Measurements from ENCODE around the gene HNRNPM.

Gene HNRNPM

DNA sequence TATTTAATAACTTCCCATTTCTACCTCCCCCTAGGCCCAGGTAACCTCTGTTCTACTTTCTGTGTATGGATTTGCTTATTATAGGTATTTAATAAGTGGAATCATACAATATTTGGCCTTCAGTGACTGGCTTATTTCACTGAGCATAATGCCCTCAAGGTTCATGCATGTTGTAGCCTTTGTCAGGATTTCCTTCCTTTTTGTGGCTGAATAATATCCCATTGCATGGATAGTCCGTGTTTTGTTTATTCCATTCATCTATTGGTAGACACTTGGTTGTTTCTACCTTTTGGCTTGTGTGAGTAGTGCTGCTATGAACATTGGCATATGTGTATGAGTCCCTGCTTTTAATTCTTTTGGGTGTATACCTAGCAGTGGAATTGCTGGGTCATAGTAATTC is 9.4 kb downstream of the HNRNPM start:
- Histone ChIP-seq H3K79me2 (ENCODE audit: insufficient read depth, low read length) (peaks cover 99% of the 10 kb centered on the region), H3K27me3 (ENCODE audit: insufficient read depth, low read length, poor library complexity) (no peaks in the 10 kb centered on the region), H3K36me3 (ENCODE audit: insufficient read depth, low read length) (peaks cover 88% of the 10 kb centered on the region), H3K4me1 (ENCODE audit: insufficient read depth, low read length) (peaks cover 20% of the 10 kb centered on the region; the same call in 1 of the 2 replicates), H3K4me2 (ENCODE audit: insufficient read depth, low read length) (no peak overlapping the region), H3K9ac (ENCODE audit: low read depth, low read length) (no peak overlapping the region), H3K9me3 (ENCODE audit: insufficient read depth, low read length, severe bottlenecking) (no peaks in the 10 kb centered on the region), H4K20me1 (ENCODE audit: insufficient read depth, low read length) (peaks cover 94% of the 10 kb centered on the region), H3K27ac (ENCODE audit: low read length) (no peak overlapping the region), H2AFZ (ENCODE audit: low read depth, low read length) (no peak overlapping the region), H3K4me3 (ENCODE audit: low read depth in 1 of 2, low read length in 2 of 2) (no peak overlapping the region)
- DNase-seq (no peak), ATAC-seq (ENCODE audit: insufficient read depth, low read depth) (no peak)
- no peak for TF ChIP-seq EZH2 (IDR thresholded peaks at IDR 0.05; ENCODE audit: borderline replicate concordance, low read depth, low read length, severe bottlenecking)
- TF ChIP-seq, protein P1, sequence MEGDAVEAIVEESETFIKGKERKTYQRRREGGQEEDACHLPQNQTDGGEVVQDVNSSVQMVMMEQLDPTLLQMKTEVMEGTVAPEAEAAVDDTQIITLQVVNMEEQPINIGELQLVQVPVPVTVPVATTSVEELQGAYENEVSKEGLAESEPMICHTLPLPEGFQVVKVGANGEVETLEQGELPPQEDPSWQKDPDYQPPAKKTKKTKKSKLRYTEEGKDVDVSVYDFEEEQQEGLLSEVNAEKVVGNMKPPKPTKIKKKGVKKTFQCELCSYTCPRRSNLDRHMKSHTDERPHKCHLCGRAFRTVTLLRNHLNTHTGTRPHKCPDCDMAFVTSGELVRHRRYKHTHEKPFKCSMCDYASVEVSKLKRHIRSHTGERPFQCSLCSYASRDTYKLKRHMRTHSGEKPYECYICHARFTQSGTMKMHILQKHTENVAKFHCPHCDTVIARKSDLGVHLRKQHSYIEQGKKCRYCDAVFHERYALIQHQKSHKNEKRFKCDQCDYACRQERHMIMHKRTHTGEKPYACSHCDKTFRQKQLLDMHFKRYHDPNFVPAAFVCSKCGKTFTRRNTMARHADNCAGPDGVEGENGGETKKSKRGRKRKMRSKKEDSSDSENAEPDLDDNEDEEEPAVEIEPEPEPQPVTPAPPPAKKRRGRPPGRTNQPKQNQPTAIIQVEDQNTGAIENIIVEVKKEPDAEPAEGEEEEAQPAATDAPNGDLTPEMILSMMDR (IDR thresholded peaks at IDR 0.05; ENCODE audit: borderline replicate concordance, extremely low read depth, low read length, poor library complexity, severe bottlenecking), result no peak

DNA sequence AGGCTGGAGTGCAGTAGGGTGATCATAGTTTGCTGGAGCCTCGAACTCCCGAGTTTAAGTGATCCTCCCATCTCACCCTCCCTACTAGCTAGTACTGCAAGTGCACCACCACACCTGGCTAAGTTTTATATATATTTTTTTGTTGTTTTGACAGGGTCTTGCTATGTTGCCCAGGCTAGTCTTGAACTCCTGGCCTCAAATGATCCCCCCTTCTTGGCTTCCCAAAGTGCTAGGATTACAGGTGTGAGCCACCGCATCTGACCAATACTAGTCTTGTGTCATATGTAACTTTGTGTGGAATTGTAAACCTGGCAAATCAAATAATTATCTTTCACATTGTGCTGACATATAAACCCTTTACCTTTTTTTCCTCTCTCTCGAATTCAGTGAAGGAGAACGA is 10.2 kb downstream of the HNRNPM start:
- Histone ChIP-seq H2AFZ (ENCODE audit: low read depth, low read length) (no peak overlapping the region), H3K4me2 (ENCODE audit: insufficient read depth, low read length) (no peak overlapping the region), H3K36me3 (ENCODE audit: insufficient read depth, low read length) (peaks cover 90% of the 10 kb centered on the region), H3K9ac (ENCODE audit: low read depth, low read length) (no peak overlapping the region), H3K27me3 (ENCODE audit: insufficient read depth, low read length, poor library complexity) (no peaks in the 10 kb centered on the region), H4K20me1 (ENCODE audit: insufficient read depth, low read length) (peaks cover 96% of the 10 kb centered on the region), H3K4me1 (ENCODE audit: insufficient read depth, low read length) (peaks cover 15% of the 10 kb centered on the region; the same call in 1 of the 2 replicates), H3K27ac (ENCODE audit: low read length) (no peak overlapping the region), H3K79me2 (ENCODE audit: insufficient read depth, low read length) (peaks cover 100% of the 10 kb centered on the region), H3K4me3 (ENCODE audit: low read depth in 1 of 2, low read length in 2 of 2) (no peak overlapping the region), H3K9me3 (ENCODE audit: insufficient read depth, low read length, severe bottlenecking) (no peaks in the 10 kb centered on the region)
- TF ChIP-seq EZH2 (IDR thresholded peaks at IDR 0.05; ENCODE audit: borderline replicate concordance, low read depth, low read length, severe bottlenecking), result no peak
- TF ChIP-seq, protein P1 (IDR thresholded peaks at IDR 0.05; ENCODE audit: borderline replicate concordance, extremely low read depth, low read length, poor library complexity, severe bottlenecking), result no peak
- DNase-seq, result no peak
- ATAC-seq (ENCODE audit: insufficient read depth, low read depth), result no peak

DNA sequence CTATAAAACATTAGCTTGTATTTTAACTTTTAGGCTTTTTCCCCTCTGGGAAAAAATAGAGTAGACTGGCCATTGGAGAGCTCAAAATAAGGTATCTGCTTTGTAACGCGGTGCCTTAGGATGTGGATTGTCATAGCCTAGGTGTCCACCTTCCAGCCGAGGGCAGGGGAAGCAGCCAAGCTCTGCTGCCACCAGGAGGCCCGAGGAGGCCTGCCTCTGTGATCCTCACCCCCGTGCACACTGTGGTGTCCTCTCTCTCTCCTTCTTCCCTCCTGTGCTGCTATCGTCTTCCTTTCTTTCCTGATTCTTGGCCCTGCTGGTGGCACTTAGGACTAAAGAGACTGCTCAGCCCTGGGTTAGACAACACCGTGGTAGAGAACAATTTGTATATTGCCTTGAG is 11.3 kb downstream of the HNRNPM start:
- DNase-seq, result no peak
- Histone ChIP-seq H3K27me3 (ENCODE audit: insufficient read depth, low read length, poor library complexity) (no peaks in the 10 kb centered on the region), H3K79me2 (ENCODE audit: insufficient read depth, low read length) (peaks cover 100% of the 10 kb centered on the region), H3K4me3 (ENCODE audit: low read depth in 1 of 2, low read length in 2 of 2) (no peak overlapping the region), H3K36me3 (ENCODE audit: insufficient read depth, low read length) (peaks cover 95% of the 10 kb centered on the region), H3K27ac (ENCODE audit: low read length) (no peak overlapping the region), H2AFZ (ENCODE audit: low read depth, low read length) (no peak overlapping the region), H3K9me3 (ENCODE audit: insufficient read depth, low read length, severe bottlenecking) (no peaks in the 10 kb centered on the region), H3K4me2 (ENCODE audit: insufficient read depth, low read length) (no peak overlapping the region), H4K20me1 (ENCODE audit: insufficient read depth, low read length) (peaks cover 97% of the 10 kb centered on the region), H3K9ac (ENCODE audit: low read depth, low read length) (no peak overlapping the region), H3K4me1 (ENCODE audit: insufficient read depth, low read length) (0 out of 2 replicates have a peak, but pooled peaks cover 11% of the 10 kb centered on the region)
- no peak; the same call in 2 of the 3 replicates for ATAC-seq (ENCODE audit: insufficient read depth, low read depth)
- TF ChIP-seq, protein P1 (IDR thresholded peaks at IDR 0.05; ENCODE audit: borderline replicate concordance, extremely low read depth, low read length, poor library complexity, severe bottlenecking), result no peak
- no peak for TF ChIP-seq EZH2 (IDR thresholded peaks at IDR 0.05; ENCODE audit: borderline replicate concordance, low read depth, low read length, severe bottlenecking)

DNA sequence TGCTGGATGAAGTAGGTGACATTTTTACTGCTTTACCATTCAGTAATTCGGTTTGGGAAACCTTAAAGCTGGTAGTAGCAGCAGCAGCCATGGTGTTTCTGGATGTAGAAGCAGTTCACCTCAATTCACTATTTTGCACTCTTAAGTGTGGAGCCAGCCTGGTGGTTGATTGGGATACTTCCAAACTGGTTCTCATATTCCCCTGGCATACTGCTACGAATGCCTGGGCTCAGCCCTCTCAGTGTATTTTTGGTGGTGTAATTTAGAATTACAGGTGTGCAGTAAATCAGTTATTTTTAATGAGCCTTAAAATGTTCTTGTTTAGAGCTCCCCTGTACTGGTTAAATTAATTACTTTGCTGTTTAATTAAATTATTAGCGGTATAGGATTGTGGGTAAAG is 12.4 kb downstream of the HNRNPM start:
- Histone ChIP-seq H3K27me3 (ENCODE audit: insufficient read depth, low read length, poor library complexity) (no peaks in the 10 kb centered on the region), H3K9me3 (ENCODE audit: insufficient read depth, low read length, severe bottlenecking) (no peaks in the 10 kb centered on the region), H3K4me3 (ENCODE audit: low read depth in 1 of 2, low read length in 2 of 2) (no peak overlapping the region), H3K27ac (ENCODE audit: low read length) (no peak overlapping the region), H4K20me1 (ENCODE audit: insufficient read depth, low read length) (peaks cover 97% of the 10 kb centered on the region), H3K4me2 (ENCODE audit: insufficient read depth, low read length) (no peak overlapping the region), H3K79me2 (ENCODE audit: insufficient read depth, low read length) (peaks cover 100% of the 10 kb centered on the region), H3K4me1 (ENCODE audit: insufficient read depth, low read length) (0 out of 2 replicates have a peak, but pooled peaks cover 6% of the 10 kb centered on the region), H3K36me3 (ENCODE audit: insufficient read depth, low read length) (peaks cover 95% of the 10 kb centered on the region), H3K9ac (ENCODE audit: low read depth, low read length) (no peak overlapping the region), H2AFZ (ENCODE audit: low read depth, low read length) (no peak overlapping the region)
- ATAC-seq (ENCODE audit: insufficient read depth, low read depth) (no peak), DNase-seq (no peak)
- TF ChIP-seq, protein P1 (IDR thresholded peaks at IDR 0.05; ENCODE audit: borderline replicate concordance, extremely low read depth, low read length, poor library complexity, severe bottlenecking), result no peak
- no peak for TF ChIP-seq EZH2 (IDR thresholded peaks at IDR 0.05; ENCODE audit: borderline replicate concordance, low read depth, low read length, severe bottlenecking)
